ENCODE data around the gene FANCB. TPM values are rescaled to one million over a fixed set of nuclear protein-coding genes. Genes with fewer than 3 reads are reported as not detected.

The FANCB gene
- total and polyA plus RNA-seq, 9 donors = 0.23 to 3.1 (median 2.8) TPM

- 58 to 66% (median 63%) methylated on average over 2 of the region's 2 CpGs for WGBS, 3 donors
- Histone ChIP-seq H3K27me3 (no peaks in the 10 kb centered on the region), H3K4me1 (ENCODE audit: insufficient read depth) (no peaks in the 10 kb centered on the region), H3K9me3 (no peaks in the 10 kb centered on the region), H3K27ac (no peak overlapping the region), H3K4me3 (no peak overlapping the region), H3K36me3 (no peaks in the 10 kb centered on the region)
- TF ChIP-seq POLR2A (IDR thresholded peaks at IDR 0.05) = no peak
- no peak for TF ChIP-seq EP300 (IDR thresholded peaks at IDR 0.05)
- TF ChIP-seq CTCF (IDR thresholded peaks at IDR 0.05) = no peak
- intact Hi-C loops (cut with DNase I) = no loop called here
- no peak for DNase-seq
Measured at GRCh38 chrX:14801136-14801535, 71.7 kb downstream of the FANCB start.

GRCh38 chrX:14798805-14799397 is 74.0 kb downstream of the FANCB start:
- DNase-seq = no peak
- Histone ChIP-seq H3K4me3 (no peak overlapping the region), H3K9me3 (no peaks in the 10 kb centered on the region), H3K36me3 (no peaks in the 10 kb centered on the region), H3K27ac (no peak overlapping the region), H3K27me3 (no peaks in the 10 kb centered on the region), H3K4me1 (ENCODE audit: insufficient read depth) (no peaks in the 10 kb centered on the region)
- 69 to 72% (median 72%) methylated on average over 3 of the region's 3 CpGs for WGBS, 3 donors
- intact Hi-C loops (cut with DNase I) = no loop called here
- TF ChIP-seq EP300 (IDR thresholded peaks at IDR 0.05) (no peak), POLR2A (IDR thresholded peaks at IDR 0.05) (no peak), CTCF (IDR thresholded peaks at IDR 0.05) (no peak)

Other genes with a start within 250 kb of the FANCB start
- 10 to 100 TPM in 5 of 7 donors, 1 to 10 TPM in 2; 8.8 to 18.7 (median 11.2) TPM for gene MOSPD2, start 352 bp upstream of the FANCB start, total RNA-seq
- gene MOSPD2, start 352 bp upstream of the FANCB start, polyA plus RNA-seq = 10 to 100 TPM in 1 of 2 donors, 1 to 10 TPM in 1; 6.0 to 12.1 TPM

Data from ovary (tissue), 9 donors.